Non-pigmented ciliary epithelial cell (primary cell): Measurements from ENCODE around the gene IFNA1.
"Not testable (repeated sequence)": the region's sequence is repeated elsewhere in the genome, so short reads cannot be mapped to it uniquely, and the experiment has no call there.

ENCODE experiments used
- DNase-seq: peaks from one replicate; pipeline ENCODE4 v3.0.0-alpha.2; 2010; ENCODE audit warnings: low read depth

Gene IFNA1

DNA sequence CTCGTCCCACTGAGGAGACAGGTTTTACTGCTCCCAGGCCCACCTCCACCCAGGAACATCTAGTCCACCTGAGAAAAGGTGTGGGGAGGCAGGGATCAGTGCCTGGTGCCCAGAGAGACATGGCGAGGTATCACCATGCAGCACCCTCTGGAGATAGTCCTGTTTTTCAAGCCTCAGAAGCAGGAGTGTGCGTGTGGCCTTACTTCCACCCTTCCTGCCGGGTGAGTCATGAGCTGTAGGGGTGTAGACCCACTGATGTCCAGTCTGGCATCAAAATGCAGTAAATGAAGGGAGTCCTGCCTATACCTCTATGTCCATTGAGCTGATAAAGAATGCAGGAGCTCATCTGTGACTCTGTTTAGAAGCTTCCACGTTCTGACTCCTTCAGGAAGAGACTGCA lies 9.1 kb downstream of the IFNA1 start:
- not testable (repeated sequence) for DNase-seq

DNA sequence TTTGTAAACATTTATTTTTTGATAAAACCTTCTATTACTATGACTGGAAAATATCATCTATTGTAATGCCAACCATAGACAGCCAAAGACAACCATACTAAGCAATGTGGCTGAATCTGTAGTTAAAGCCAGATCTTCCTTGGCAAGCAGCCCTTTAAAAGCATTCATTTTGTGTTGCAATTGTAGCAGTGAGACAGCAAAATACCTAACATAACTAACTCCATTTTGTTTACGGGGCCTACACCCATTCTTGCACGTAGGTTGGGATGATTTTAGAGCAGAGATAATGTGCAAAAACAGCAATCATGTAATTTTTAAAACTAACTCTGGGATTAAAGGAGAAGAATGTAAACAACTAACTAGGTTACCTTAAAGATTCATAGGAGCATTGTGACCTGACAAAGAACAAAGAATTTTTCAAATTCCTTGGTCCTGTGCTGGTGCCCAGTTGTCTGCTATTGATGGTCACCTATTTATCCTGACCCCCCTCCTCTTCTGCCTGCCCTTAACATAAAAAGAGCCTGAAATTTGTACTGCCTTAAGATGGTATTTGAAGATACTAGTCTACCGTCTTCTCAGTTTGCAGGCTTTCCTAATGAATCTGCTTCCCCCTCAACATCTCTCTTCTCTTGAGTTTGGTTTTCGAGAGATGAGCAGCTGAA lies 10.6 kb downstream of the IFNA1 start:
- DNase-seq = no peak

DNA sequence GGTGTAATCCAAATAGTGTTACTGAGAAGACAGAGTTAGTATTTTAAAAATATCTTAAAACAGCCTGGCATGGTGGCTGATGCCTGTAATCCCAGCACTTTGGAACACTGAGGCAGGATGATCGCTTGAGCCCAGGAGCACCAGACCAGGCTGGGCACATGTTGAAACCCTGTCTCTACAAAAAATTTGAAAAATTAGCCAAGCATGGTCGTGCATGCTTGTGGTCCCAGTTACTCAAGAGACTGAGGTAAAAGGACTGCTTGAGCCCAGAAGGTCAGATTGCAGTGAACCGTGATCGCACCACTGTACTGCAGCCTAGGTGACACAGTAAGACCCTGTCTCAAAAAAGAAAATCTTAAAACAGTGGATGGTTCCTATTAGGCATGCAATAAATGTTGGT lies 12.4 kb downstream of the IFNA1 start:
- DNase-seq = no peak

DNA sequence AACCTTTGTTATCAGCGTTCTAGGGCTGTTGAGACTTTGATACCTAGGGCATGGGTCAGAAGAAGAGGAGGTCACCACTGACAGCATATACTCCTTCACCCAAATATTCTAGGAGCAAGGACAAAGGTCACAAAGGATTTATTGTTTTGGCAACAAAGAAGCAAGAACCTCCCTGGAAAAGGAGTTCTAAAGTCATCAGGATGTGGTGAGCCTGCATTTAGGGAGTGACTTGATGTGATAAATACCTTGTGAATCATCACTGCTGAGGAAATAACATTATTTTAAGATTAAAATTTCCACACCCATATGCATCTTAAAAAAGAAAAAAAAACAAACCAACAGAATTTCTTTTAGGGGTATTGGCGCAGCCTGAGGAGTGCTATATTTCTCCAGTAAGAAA lies 13.9 kb downstream of the IFNA1 start:
- DNase-seq = peak; percentile 14

GRCh38 chr9:21455320-21455719 lies 15.1 kb downstream of the IFNA1 start:
- peak; percentile 2 for DNase-seq

GRCh38 chr9:21461377-21461776 lies 21.1 kb downstream of the IFNA1 start:
- no peak for DNase-seq

DNA sequence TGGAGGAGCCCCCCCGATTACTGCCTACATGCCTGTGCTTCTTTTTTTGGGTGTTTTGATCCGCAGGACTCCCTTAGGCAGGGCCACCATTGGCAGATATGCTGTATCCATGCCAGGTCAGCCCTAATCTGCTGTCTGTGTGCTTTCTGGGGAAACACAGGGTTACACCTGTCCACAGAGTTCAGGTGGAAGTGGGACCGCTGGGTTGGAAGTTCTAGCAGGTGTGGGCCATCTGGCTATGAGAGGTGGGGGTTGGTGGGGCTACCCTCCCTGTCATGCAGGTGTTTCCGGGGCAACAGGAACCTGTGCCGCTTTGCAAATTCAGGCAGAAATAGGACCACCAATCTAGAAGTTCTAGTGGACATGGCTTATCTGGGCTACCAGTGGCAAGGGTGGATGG lies 24.9 kb downstream of the IFNA1 start:
- DNase-seq = no peak

- peak; percentile 37 for DNase-seq
These were observed 25.8 kb downstream of the IFNA1 start for GRCh38 chr9:21465859-21466518.

- DNase-seq = no peak
These were observed 29.9 kb downstream of the IFNA1 start for GRCh38 chr9:21470126-21470525.

DNA sequence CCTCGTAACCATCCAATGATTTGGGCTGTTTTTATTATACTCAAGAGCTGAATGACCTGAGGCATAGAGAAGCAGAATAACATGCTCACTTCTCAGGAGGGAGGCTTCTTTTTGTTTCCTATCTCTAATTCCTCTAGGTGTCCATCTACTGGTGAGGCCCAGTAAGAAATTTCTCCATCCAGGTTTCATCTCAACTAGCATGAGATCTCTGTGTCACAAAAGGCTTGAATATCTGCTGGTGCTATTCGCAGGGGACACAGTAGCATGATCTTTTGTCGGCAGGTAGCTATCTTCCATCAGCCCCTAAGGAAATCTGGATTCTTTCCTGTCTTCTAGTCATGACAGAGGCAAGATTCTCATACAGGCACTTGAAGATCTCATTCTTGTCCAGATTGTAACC lies 33.0 kb downstream of the IFNA1 start:
- DNase-seq = no peak

DNA sequence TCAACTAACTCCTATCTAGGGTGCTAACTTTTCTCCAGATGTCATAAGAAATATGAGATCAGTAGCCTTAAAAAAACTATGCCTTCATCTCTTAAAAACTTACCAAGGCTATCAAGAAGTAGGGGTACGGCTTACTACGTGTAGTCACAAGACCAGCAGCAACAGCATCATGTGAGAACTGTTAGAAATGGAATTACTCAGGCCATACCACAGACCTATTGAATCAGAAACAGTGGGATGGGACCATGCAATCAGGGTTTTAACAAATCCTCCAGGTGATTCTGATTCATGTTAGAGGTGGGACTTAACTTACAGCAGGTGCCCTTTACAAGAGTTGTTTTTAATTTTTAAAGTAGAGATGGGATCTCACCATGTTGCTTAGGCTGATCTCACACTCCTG lies 37.2 kb downstream of the IFNA1 start:
- DNase-seq = no peak

GRCh38 chr9:21479152-21479702 lies 39.0 kb downstream of the IFNA1 start:
- DNase-seq = no peak

GRCh38 chr9:21481470-21482056 lies 41.3 kb downstream of the IFNA1 start:
- DNase-seq = no peak

DNA sequence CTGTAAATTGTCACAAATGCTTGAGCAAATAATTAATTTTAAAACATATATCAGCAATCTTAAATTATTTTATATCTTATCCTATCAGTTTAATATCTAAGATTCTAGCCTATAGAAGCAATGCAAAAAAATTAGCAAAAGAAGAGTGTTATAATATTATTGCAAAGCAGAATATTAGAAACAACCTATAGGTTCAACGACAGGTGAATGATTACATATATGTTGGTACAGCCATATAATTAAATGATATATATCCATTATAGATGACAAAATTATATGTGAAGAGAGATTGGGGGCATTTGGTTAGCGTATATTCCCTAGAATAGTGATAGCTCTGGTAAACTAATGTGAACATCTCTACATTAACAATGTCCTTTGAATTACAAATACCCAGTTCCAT lies 42.0 kb downstream of the IFNA1 start, which contains the start of gene IFNE:
Gene IFNE (minus strand): TSS at position 101 of the 400 bp plus-strand sequence. CDS start 619 bp downstream, outside the sequence.
- DNase-seq = no peak
